PC-9 (cell line): ENCODE data around the gene UBIAD1.

Source experiments
- CTCF ChIP-seq: fragments of 200-600 bp; sonication (generic); conservative IDR thresholded peaks from 2 replicates; pipeline ENCODE4 v1.6.1; 2017; ENCODE audit warnings: mixed run types, antibody characterized with exemption, mild to moderate bottlenecking, moderate library complexity
- EZH2 ChIP-seq: fragments of 200-600 bp; sonication (generic); IDR thresholded peaks from 2 replicates; pipeline ENCODE4 v1.8.0; 2017; ENCODE audit warnings: antibody characterized with exemption, low read depth

GRCh38 chr1:11334821-11335220 lies 61.8 kb downstream of the UBIAD1 start:
- TF ChIP-seq CTCF (no peak), EZH2 (no peak)
